ENCODE measurements around the gene NCK2.

- TF ChIP-seq GATA2 (CRISPR knock-in tag; IDR thresholded peaks at IDR 0.05) (no peak), JUND (IDR thresholded peaks at IDR 0.05; ENCODE audit: borderline replicate concordance, low read depth, low read length) (no peak), JUND (tag; IDR thresholded peaks at IDR 0.05; ENCODE audit: borderline replicate concordance, low read depth, low read length) (no peak), CHD4 (IDR thresholded peaks at IDR 0.05; ENCODE audit: insufficient read depth, insufficient replicate concordance, low read depth, low read length, poor library complexity, severe bottlenecking) (no peak), HINFP (tag; conservative IDR thresholded peaks at IDR 0.05; ENCODE audit: low read depth) (no peak)
These were observed 138.3 kb downstream of the NCK2 start for GRCh38 chr2:105882920-105883435.

Measured in K562 (cell line).